GM18951 (cell line): ENCODE measurements around the gene TMEM240.
"Not testable (repeated sequence)": the region's sequence is repeated elsewhere in the genome, so short reads cannot be mapped to it uniquely, and the experiment has no call there.

Source experiments
- POLR2A ChIP-seq: IDR thresholded peaks from 4 replicates; pipeline ENCODE4 v1.6.1; 2011; ENCODE audit warnings: mild to moderate bottlenecking; ENCODE audit not compliant: insufficient read length, insufficient read depth; ENCODE audit errors: extremely low read depth
- in situ Hi-C: fragments of 300-500 bp; cut with MboI; formaldehyde crosslinking; loops from one replicate; pipeline ENCODE4 v1.12.0; 2022; ENCODE audit warnings: low sequenced_read_pairs, mixed read lengths, inconsistent platforms; ENCODE audit not compliant: unreplicated experiment

The TMEM240 gene

DNA sequence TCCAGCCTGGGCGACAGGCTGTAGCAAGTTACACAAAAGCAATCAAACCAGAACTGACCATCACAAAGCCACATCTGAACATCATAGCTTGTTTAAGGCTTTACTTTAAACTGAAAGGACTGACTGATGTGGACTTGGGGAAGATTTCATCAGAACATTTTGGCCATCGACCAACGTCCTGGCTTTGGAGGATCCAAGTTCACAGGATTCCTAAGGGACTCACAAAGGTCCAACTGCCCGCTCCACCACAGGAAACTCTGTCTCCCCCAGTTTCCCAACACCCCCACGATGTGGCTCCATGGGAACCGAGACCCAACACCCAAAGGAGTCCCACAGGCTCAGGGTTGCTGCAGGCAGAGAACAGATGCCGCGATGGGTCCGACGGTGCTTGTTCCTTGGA, 24.9 kb upstream of the TMEM240 start:
- in situ Hi-C loops: no loop called here
- no peak for TF ChIP-seq POLR2A

DNA sequence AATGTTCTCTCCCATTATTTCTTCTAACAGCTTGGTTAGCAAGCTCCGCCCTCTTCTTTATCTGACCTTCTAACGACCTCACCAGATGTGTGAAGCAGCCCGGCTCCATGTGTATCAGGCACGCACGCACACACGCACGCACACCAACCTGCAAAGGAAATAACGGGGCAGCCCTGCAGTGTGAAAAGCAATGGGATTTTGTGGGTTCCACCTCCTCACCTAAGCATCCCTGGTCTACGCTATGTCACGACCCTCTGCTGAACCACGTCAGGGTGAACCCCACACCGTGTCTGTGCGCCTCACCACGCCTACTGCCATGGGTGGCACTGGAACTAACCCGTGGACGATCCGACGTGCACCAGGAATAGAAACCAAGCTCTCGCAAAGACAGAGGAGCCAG, 23.8 kb upstream of the TMEM240 start:
- no peak for TF ChIP-seq POLR2A
- in situ Hi-C loops: no loop called here

DNA sequence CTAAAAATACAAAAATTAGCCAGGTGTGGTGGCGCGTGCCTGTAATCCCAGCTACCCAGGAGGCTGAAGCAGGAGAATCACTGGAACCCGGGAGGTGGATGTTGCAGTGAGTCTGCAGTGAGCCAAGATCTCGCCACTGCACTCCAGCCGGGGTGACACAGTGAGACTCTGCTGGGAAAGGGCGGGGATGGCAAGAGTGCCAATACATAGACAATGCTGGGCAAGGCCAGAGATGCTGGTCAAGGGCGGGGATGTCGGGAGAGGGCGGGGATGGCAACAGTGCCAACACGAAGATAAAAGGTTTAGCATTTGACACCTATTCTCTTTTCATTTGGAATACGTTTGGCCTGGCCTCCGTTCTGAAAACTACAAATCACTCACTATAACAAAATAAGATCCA, 23.3 kb upstream of the TMEM240 start:
- no peak for TF ChIP-seq POLR2A
- in situ Hi-C loops: no loop called here

- in situ Hi-C loops: no loop called here
- no peak for TF ChIP-seq POLR2A
These were observed 22.3 kb upstream of the TMEM240 start for GRCh38 chr1:1562556-1563195.

GRCh38 chr1:1561801-1562470, 21.5 kb upstream of the TMEM240 start:
- TF ChIP-seq POLR2A: peak; percentile 13
- in situ Hi-C loops: no loop called here

DNA sequence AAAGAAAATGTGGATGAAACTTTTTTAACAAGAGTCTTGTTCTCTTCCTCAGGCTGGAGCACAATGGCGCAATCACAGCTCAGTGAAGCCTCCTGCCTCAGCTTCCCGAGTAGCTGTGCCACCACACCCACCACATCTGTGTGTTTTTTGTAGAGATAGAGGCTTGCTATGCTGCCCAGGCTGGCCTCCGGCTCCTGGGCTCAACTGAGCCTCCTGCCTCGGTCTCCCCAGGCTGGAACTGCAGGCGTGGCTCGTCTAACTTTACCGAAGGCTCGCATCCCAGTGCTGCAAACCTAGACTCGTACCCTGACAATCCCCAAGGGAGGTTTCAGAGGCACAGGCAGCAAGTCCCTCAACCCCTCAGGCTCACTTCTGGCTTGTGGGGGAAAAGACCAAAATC, 19.8 kb upstream of the TMEM240 start:
- in situ Hi-C loops: no loop called here
- peak; percentile 13 for TF ChIP-seq POLR2A

DNA sequence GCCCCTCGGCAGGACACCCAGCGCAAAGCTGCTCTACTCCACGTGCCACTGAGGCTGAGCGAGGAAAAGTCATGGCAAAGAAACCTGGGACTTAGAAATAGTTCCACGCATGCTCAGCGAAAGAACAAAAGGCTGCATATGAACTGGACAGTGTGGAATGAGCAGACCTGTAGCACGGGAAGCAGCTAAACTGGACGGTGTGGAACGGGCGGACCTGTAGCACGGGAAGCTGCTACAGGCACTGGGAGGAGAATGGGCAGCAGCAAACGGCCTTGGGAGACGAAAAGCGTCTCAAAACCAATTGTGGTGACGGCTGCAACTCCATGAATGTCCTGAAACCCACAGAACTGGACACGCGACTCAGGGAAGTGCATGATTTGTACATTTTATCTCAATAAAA, 18.6 kb upstream of the TMEM240 start:
- in situ Hi-C loops: no loop called here

DNA sequence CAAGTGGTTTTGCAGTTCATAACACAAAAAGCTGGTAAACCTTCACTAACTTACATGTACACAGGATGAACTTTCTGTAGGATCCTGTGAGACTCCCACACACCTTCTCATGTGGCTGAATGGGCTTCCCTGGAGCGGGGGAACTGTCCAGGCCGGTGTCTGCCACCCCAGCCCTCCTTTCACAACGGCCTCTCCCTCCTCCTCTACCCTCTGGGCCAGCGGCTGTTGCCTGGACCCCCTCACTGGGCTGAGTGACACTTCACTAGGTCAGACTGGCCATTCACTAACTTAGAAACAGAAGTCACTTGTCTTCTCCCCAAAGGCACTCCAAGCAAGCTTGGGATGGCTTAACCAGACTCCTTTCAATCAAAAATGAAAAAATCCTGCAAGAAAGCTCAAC, 18.2 kb upstream of the TMEM240 start:
- in situ Hi-C loops: no loop called here
- TF ChIP-seq POLR2A: no peak

More for the DNA sequence above, 18.6 kb upstream of the TMEM240 start:
- TF ChIP-seq POLR2A: no peak

- in situ Hi-C loops: not testable (repeated sequence)
These were observed 17.3 kb upstream of the TMEM240 start for GRCh38 chr1:1557688-1558087.

DNA sequence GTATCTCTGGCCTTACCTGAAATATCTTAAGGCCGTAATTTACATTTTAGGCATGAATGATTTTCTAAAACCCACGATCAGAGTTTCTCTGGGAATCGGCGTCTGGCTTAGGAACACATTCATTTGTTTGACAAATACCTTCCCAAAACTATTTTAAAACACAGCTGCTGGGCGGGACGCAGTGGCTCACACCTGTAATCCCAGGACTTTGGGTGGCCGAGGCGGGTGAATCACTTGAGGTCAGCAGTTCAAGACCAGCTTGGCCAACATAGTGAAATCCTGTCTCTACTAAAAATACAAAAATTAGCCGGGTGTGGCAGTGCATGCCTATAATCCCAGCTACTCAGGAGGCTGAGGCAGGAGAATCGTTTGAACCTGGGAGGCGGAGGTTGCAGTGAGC, 16.5 kb upstream of the TMEM240 start:
- in situ Hi-C loops: not testable (repeated sequence)

DNA sequence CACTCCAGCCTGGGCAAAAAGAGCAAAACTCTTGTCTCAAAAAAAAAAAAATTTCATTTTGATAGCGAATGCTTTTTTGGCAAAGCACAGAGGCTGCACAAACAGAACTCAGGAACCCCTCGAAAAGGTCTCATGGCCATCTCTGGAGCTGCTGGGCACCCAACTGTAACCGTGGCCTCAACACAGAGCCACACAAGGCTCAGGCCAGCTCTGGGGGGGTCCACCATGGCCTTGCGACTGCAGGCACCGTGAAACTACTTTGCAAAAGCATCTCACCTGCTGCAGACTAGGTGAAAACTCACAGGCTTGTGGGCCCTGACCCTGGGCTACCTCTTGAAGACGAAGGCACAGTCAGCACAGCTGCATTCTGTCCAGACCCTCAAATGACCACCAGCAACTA, 16.1 kb upstream of the TMEM240 start:
- TF ChIP-seq POLR2A: no peak
- in situ Hi-C loops: no loop called here

DNA sequence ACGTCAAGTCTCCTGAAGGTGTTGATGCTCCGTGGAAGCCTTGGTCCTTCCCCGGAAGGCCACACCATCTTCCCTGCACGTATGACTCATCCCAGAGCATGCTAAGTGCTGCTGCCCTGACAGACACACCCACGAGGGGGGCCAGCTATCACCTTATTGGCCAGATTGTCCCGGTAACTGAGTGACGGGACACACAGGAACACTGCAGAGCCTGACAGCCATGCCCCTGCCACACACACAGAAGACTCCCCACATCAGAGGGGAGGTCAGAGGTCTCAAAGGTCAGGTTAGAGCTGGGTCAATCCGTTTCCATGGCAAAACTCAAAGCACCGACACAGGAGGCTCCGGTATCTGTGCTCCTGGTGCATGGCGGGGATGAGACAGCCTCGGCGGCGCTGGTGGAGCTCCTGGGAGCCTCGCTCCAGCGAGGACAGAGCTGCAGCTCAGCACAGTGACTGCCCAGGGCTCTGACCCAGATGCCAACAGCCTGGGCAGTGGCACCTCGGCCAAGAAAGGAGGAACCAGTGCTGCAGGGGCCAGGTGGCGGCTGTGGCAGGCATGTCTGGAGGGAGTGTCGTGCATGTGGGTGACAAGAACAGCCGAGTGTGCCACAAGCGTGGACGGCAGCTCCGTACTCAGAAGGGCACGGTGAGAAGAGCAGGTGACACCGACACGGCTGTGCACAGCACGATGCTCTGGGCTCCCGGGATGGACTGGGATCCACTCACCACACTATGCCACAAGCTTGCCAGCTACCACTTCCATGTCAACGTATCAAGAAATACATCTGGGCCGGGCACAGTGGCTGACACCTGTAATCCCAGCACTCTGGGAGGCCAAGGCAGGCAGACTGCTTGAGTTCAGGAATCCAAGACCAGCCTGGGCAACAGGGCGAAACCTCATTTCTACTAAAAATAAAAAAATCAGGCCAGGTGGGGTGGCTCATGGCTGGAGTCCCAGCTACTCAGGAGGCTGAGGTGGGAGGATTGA, 14.8 kb upstream of the TMEM240 start:
- no peak for TF ChIP-seq POLR2A
- in situ Hi-C loops: no loop called here

GRCh38 chr1:1554550-1554925, 14.1 kb upstream of the TMEM240 start:
- in situ Hi-C loops: no loop called here
- no peak for TF ChIP-seq POLR2A

DNA sequence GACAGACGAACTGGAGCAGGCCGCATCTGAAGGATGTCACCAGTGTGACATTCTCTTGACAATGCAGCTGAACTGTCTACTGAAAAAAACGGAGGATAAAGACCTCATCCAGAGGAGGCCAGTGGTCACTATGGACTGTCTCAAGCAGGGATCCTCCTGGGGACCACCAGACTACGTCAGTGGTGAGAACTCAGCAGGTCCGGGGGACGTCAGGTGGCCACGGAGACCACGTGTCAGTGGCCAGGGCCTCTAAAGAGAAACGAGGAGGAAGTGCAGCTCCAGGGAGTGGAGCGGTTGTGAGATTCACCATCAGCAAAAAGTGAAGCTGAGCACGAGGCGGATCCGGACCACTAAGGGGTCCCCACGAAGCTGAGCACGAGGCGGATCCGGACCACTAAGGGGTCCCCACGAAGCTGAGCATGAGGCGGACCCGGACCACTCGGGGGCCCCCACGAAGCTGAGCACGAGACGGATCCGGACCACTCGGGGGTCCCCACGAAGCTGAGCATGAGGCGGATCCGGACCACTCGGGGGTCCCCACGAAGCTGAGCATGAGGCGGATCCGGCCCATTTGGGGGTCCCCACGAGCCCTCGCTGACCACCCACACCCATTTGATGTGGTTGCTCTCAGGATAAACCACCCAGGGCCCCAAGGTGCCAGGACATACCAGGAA, 13.5 kb upstream of the TMEM240 start:
- no peak for TF ChIP-seq POLR2A
- in situ Hi-C loops: no loop called here

GRCh38 chr1:1552263-1552639, 11.8 kb upstream of the TMEM240 start:
- TF ChIP-seq POLR2A: no peak

More at GRCh38 chr1:1552263-1552639, 11.8 kb upstream of the TMEM240 start:
- in situ Hi-C loops: no loop called here
